ENCODE results near the gene INSC. TPM values are rescaled to one million over a fixed set of nuclear protein-coding genes. Genes with fewer than 3 reads are reported as not detected.

INSC gene
- total RNA-seq, 1 experiment from 2014 or later = not detected

GRCh38 chr11:15072551-15073143, 42.1 kb upstream of the INSC start:
- no peak overlapping the region for H2AFZ ChIP-seq (ENCODE audit: low read length)
- ChIA-PET POLR2A (ENCODE audit: unreplicated experiment) (no interaction called here), CTCF (no interaction called here)
- H3K4me1 ChIP-seq (ENCODE audit: insufficient read depth, low read length) = no peaks in the 10 kb centered on the region
- TF ChIP-seq, protein P1, sequence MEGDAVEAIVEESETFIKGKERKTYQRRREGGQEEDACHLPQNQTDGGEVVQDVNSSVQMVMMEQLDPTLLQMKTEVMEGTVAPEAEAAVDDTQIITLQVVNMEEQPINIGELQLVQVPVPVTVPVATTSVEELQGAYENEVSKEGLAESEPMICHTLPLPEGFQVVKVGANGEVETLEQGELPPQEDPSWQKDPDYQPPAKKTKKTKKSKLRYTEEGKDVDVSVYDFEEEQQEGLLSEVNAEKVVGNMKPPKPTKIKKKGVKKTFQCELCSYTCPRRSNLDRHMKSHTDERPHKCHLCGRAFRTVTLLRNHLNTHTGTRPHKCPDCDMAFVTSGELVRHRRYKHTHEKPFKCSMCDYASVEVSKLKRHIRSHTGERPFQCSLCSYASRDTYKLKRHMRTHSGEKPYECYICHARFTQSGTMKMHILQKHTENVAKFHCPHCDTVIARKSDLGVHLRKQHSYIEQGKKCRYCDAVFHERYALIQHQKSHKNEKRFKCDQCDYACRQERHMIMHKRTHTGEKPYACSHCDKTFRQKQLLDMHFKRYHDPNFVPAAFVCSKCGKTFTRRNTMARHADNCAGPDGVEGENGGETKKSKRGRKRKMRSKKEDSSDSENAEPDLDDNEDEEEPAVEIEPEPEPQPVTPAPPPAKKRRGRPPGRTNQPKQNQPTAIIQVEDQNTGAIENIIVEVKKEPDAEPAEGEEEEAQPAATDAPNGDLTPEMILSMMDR (conservative IDR thresholded peaks at IDR 0.05; ENCODE audit: low read depth, low read length) = no peak
- TF ChIP-seq EZH2phosphoT487 (IDR thresholded peaks at IDR 0.05; ENCODE audit: borderline replicate concordance, low read length) = no peak
- TF ChIP-seq EZH2 (IDR thresholded peaks at IDR 0.05; ENCODE audit: low read length, unreplicated experiment) = no peak
- no TSS peak for BruUV-seq (replicated peaks)
- intact Hi-C loops (cut with micrococcal nuclease) = no loop called here
- no peaks in the 10 kb centered on the region for H3F3A ChIP-seq (ENCODE audit: low read length, unreplicated experiment)
- H3K9me2 ChIP-seq (replicated peaks; ENCODE audit: low read length) = no peaks in the 10 kb centered on the region
- no peaks in the 10 kb centered on the region for H3K9me3 ChIP-seq (ENCODE audit: low read length)
- no peak for DNase-seq
- no peak overlapping the region for H3K4me3 ChIP-seq (ENCODE audit: low read length)
- H3K9ac ChIP-seq (ENCODE audit: low read length) = no peak overlapping the region
- no peak for ATAC-seq
- no peak overlapping the region for H3K4me2 ChIP-seq (ENCODE audit: low read length)
- no peaks in the 10 kb centered on the region for H3K79me2 ChIP-seq (ENCODE audit: low read length)
- no peaks in the 10 kb centered on the region for H4K20me1 ChIP-seq (ENCODE audit: low read length)
- H3K36me3 ChIP-seq (ENCODE audit: low read depth, low read length) = no peaks in the 10 kb centered on the region
- H3K27ac ChIP-seq (ENCODE audit: low read length) = no peak overlapping the region
- H3K27me3 ChIP-seq (ENCODE audit: low read length) = peaks cover 14% of the 10 kb centered on the region

- Histone ChIP-seq H3K9ac (ENCODE audit: low read length) (no peak within 1 kb of the TSS), H3K4me1 (ENCODE audit: insufficient read depth, low read length) (no peaks in the 10 kb centered on the region), H3F3A (ENCODE audit: low read length, unreplicated experiment) (no peaks in the 10 kb centered on the region), H4K20me1 (ENCODE audit: low read length) (no peaks in the 10 kb centered on the region), H3K36me3 (ENCODE audit: low read depth, low read length) (no peaks in the 10 kb centered on the region), H3K9me3 (ENCODE audit: low read length) (no peaks in the 10 kb centered on the region), H2AFZ (ENCODE audit: low read length) (no peak within 1 kb of the TSS), H3K4me2 (ENCODE audit: low read length) (no peak within 1 kb of the TSS), H3K4me3 (ENCODE audit: low read length) (no peak within 1 kb of the TSS), H3K27me3 (ENCODE audit: low read length) (peaks cover 14% of the 10 kb centered on the region), H3K79me2 (ENCODE audit: low read length) (no peaks in the 10 kb centered on the region), H3K27ac (ENCODE audit: low read length) (no peak within 1 kb of the TSS), H3K9me2 (replicated peaks; ENCODE audit: low read length) (no peaks in the 10 kb centered on the region)
- intact Hi-C loops (cut with micrococcal nuclease) = no loop called here
- ATAC-seq (no peak), DNase-seq (no peak)
- ChIA-PET CTCF (no interaction called here), POLR2A (ENCODE audit: unreplicated experiment) (no interaction called here)
- TF ChIP-seq EZH2 (IDR thresholded peaks at IDR 0.05; ENCODE audit: low read length, unreplicated experiment) (no peak), EZH2phosphoT487 (IDR thresholded peaks at IDR 0.05; ENCODE audit: borderline replicate concordance, low read length) (no peak)
- TF ChIP-seq, protein P1 (conservative IDR thresholded peaks at IDR 0.05; ENCODE audit: low read depth, low read length) = no peak
- BruUV-seq (replicated peaks) = no TSS peak
Measured at GRCh38 chr11:15073361-15074205, 41.1 kb upstream of the INSC start, which contains the start of gene CALCB. Gene CALCB, plus strand, starts transcription at chr11:15073593. Its CDS starts 1,126 bp downstream, at chr11:15074719.
